ENCODE measurements around the gene DENND1A.

DNA sequence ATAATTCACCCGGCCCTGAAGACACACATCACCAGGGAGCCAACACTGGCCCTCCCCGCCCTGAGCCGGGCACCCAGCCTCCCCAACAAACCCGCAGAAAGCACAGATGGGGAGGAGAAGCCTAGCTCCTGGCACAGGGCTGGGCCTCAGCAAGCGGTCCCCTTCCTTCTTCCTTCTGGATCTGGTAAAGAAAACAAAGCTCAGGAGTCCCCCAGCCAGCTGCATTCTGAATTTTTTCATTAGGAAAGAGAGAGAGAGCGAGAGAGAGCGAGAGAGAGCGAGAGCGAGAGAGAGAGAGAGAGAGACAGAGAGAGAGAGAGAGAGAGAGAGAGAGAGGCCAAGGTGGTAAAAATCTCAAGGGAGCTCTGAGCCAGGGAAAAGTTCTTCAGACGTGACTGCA is 378.2 kb downstream of the DENND1A start:
- TF ChIP-seq, protein P1, sequence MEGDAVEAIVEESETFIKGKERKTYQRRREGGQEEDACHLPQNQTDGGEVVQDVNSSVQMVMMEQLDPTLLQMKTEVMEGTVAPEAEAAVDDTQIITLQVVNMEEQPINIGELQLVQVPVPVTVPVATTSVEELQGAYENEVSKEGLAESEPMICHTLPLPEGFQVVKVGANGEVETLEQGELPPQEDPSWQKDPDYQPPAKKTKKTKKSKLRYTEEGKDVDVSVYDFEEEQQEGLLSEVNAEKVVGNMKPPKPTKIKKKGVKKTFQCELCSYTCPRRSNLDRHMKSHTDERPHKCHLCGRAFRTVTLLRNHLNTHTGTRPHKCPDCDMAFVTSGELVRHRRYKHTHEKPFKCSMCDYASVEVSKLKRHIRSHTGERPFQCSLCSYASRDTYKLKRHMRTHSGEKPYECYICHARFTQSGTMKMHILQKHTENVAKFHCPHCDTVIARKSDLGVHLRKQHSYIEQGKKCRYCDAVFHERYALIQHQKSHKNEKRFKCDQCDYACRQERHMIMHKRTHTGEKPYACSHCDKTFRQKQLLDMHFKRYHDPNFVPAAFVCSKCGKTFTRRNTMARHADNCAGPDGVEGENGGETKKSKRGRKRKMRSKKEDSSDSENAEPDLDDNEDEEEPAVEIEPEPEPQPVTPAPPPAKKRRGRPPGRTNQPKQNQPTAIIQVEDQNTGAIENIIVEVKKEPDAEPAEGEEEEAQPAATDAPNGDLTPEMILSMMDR (conservative IDR thresholded peaks at IDR 0.05; ENCODE audit: low read depth in 2 of 2): no peak
- TF ChIP-seq POLR2AphosphoS5 (IDR thresholded peaks at IDR 0.05; ENCODE audit: low read depth): no peak
- no peak for TF ChIP-seq EZH2 (IDR thresholded peaks at IDR 0.05; ENCODE audit: low read depth, unreplicated experiment)
- TF ChIP-seq, protein P2, sequence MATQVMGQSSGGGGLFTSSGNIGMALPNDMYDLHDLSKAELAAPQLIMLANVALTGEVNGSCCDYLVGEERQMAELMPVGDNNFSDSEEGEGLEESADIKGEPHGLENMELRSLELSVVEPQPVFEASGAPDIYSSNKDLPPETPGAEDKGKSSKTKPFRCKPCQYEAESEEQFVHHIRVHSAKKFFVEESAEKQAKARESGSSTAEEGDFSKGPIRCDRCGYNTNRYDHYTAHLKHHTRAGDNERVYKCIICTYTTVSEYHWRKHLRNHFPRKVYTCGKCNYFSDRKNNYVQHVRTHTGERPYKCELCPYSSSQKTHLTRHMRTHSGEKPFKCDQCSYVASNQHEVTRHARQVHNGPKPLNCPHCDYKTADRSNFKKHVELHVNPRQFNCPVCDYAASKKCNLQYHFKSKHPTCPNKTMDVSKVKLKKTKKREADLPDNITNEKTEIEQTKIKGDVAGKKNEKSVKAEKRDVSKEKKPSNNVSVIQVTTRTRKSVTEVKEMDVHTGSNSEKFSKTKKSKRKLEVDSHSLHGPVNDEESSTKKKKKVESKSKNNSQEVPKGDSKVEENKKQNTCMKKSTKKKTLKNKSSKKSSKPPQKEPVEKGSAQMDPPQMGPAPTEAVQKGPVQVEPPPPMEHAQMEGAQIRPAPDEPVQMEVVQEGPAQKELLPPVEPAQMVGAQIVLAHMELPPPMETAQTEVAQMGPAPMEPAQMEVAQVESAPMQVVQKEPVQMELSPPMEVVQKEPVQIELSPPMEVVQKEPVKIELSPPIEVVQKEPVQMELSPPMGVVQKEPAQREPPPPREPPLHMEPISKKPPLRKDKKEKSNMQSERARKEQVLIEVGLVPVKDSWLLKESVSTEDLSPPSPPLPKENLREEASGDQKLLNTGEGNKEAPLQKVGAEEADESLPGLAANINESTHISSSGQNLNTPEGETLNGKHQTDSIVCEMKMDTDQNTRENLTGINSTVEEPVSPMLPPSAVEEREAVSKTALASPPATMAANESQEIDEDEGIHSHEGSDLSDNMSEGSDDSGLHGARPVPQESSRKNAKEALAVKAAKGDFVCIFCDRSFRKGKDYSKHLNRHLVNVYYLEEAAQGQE (IDR thresholded peaks at IDR 0.05; ENCODE audit: unreplicated experiment): no peak
- TF ChIP-seq EZH2phosphoT487 (IDR thresholded peaks at IDR 0.05; ENCODE audit: unreplicated experiment): no peak
